ENCODE data around the gene IGF1R. TPM values are rescaled to one million over a fixed set of nuclear protein-coding genes. Genes with fewer than 3 reads are reported as not detected.

IGF1R gene
- total RNA-seq, 1 donor from 2014 or later: 23.5 TPM

GRCh38 chr15:98924401-98925049 lies 276.2 kb downstream of the IGF1R start:
- peaks cover 41% of the 10 kb centered on the region for H3K36me3 Mint-ChIP-seq

DNA sequence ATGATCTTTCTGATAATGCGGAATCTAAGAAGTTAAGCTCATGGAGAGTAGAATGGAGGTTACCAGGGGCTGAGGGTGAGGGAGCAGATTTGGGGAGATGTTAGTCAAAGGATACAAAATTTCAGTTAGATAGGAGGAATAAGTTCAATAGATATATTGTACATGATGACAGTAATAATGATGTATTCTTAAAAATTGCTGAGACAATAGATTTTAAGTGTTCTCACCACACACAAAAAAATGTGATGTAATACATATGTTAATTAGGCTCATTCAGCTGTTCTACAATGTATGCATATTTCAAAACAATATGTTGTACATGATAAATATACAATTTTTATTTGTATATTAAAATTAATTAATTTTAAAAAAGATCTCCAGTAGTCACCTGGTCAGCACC lies 277.9 kb downstream of the IGF1R start:
- no peaks in the 10 kb centered on the region for H3K36me3 ChIP-seq
- H3K27me3 ChIP-seq: no peaks in the 10 kb centered on the region
- Mint-ChIP-seq H3K36me3 (peaks cover 42% of the 10 kb centered on the region), H3K9me3 (no peaks in the 10 kb centered on the region), H3K4me1 (no peaks in the 10 kb centered on the region), H3K27me3 (ENCODE audit: insufficient read depth, low read depth) (no peaks in the 10 kb centered on the region), H3K4me3 (no peak overlapping the region), H3K27ac (no peak overlapping the region)
- TF ChIP-seq EZH2 (IDR thresholded peaks at IDR 0.05) (no peak), EZH2phosphoT487 (IDR thresholded peaks at IDR 0.05) (no peak)
- TF ChIP-seq, protein P1, sequence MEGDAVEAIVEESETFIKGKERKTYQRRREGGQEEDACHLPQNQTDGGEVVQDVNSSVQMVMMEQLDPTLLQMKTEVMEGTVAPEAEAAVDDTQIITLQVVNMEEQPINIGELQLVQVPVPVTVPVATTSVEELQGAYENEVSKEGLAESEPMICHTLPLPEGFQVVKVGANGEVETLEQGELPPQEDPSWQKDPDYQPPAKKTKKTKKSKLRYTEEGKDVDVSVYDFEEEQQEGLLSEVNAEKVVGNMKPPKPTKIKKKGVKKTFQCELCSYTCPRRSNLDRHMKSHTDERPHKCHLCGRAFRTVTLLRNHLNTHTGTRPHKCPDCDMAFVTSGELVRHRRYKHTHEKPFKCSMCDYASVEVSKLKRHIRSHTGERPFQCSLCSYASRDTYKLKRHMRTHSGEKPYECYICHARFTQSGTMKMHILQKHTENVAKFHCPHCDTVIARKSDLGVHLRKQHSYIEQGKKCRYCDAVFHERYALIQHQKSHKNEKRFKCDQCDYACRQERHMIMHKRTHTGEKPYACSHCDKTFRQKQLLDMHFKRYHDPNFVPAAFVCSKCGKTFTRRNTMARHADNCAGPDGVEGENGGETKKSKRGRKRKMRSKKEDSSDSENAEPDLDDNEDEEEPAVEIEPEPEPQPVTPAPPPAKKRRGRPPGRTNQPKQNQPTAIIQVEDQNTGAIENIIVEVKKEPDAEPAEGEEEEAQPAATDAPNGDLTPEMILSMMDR (IDR thresholded peaks at IDR 0.05): no peak
- peaks cover 4% of the 10 kb centered on the region for H3K4me1 ChIP-seq
- no peak overlapping the region for H3K27ac ChIP-seq
- no peaks in the 10 kb centered on the region for H3K9me3 ChIP-seq (ENCODE audit: low read depth)
- no peak for DNase-seq (ENCODE audit: low spot score)
- H3K4me3 ChIP-seq: no peak overlapping the region
- H4K20me1 ChIP-seq (ENCODE audit: low read depth): no peaks in the 10 kb centered on the region
- H3F3A ChIP-seq (ENCODE audit: low read depth): no peaks in the 10 kb centered on the region
- H2AFZ ChIP-seq (replicated peaks): no peak overlapping the region
- H3K79me2 ChIP-seq (ENCODE audit: low read depth): no peaks in the 10 kb centered on the region
- no peak overlapping the region for H3K9ac ChIP-seq
- H3K4me2 ChIP-seq: no peak overlapping the region

More at GRCh38 chr15:98924401-98925049, 276.2 kb downstream of the IGF1R start:
- Histone ChIP-seq H3K27ac (no peak overlapping the region), H3K9me3 (ENCODE audit: low read depth) (no peaks in the 10 kb centered on the region), H3K4me3 (no peak overlapping the region), H3K9ac (no peak overlapping the region), H3K27me3 (no peaks in the 10 kb centered on the region), H3K79me2 (ENCODE audit: low read depth) (peaks cover 6% of the 10 kb centered on the region), H3K4me1 (peaks cover 4% of the 10 kb centered on the region), H3F3A (ENCODE audit: low read depth) (no peaks in the 10 kb centered on the region), H2AFZ (replicated peaks) (no peak overlapping the region), H3K4me2 (no peak overlapping the region), H3K36me3 (no peaks in the 10 kb centered on the region), H4K20me1 (ENCODE audit: low read depth) (no peaks in the 10 kb centered on the region)
- Mint-ChIP-seq H3K4me1 (peaks cover 3% of the 10 kb centered on the region), H3K27me3 (ENCODE audit: insufficient read depth, low read depth) (no peaks in the 10 kb centered on the region), H3K9me3 (no peaks in the 10 kb centered on the region), H3K27ac (no peak overlapping the region), H3K4me3 (no peak overlapping the region)
- DNase-seq (ENCODE audit: low spot score): no peak
- no peak for TF ChIP-seq EZH2 (IDR thresholded peaks at IDR 0.05)
- TF ChIP-seq EZH2phosphoT487 (IDR thresholded peaks at IDR 0.05): no peak
- TF ChIP-seq, protein P1 (IDR thresholded peaks at IDR 0.05): no peak

DNA sequence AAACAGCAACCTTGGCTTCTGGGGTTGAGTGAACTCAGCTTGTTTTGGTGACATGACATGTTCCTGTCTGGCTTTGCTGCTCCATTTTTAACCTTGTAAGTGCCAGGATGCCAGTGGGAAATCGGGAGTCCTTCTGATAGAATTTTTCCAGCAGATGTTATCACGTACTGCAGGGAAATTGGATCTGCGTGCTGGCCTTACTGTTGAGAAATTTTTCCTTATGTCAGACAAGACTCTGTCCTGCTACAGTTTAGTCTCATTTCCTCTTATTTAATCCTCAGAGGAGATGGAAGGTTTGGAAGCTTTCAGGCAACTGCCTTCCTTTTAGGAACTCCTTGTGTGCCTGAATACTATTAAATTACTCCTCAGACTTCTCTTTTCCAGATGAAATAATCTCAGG lies 278.7 kb downstream of the IGF1R start:
- H3K36me3 Mint-ChIP-seq: peaks cover 44% of the 10 kb centered on the region

More for the DNA sequence above, 278.7 kb downstream of the IGF1R start:
- H3K27me3 ChIP-seq: no peaks in the 10 kb centered on the region
- no peaks in the 10 kb centered on the region for H3K79me2 ChIP-seq (ENCODE audit: low read depth)
- Mint-ChIP-seq H3K27me3 (ENCODE audit: insufficient read depth, low read depth) (no peaks in the 10 kb centered on the region), H3K4me3 (no peak overlapping the region), H3K4me1 (no peaks in the 10 kb centered on the region), H3K27ac (no peak overlapping the region), H3K9me3 (no peaks in the 10 kb centered on the region)
- TF ChIP-seq EZH2phosphoT487 (IDR thresholded peaks at IDR 0.05) (no peak), EZH2 (IDR thresholded peaks at IDR 0.05) (no peak)
- TF ChIP-seq, protein P1 (IDR thresholded peaks at IDR 0.05): no peak
- H3K4me2 ChIP-seq: no peak overlapping the region
- H3F3A ChIP-seq (ENCODE audit: low read depth): no peaks in the 10 kb centered on the region
- H3K9me3 ChIP-seq (ENCODE audit: low read depth): no peaks in the 10 kb centered on the region
- no peak overlapping the region for H3K27ac ChIP-seq
- H4K20me1 ChIP-seq (ENCODE audit: low read depth): no peaks in the 10 kb centered on the region
- H3K4me3 ChIP-seq: no peak overlapping the region
- no peaks in the 10 kb centered on the region for H3K36me3 ChIP-seq
- no peak for DNase-seq (ENCODE audit: low spot score)
- peaks cover 4% of the 10 kb centered on the region for H3K4me1 ChIP-seq
- H3K9ac ChIP-seq: no peak overlapping the region
- no peak overlapping the region for H2AFZ ChIP-seq (replicated peaks)

All from neural progenitor cell (in vitro differentiated cells).